Mesenchymal stem cell (in vitro differentiated cells and primary cell): ENCODE results near the gene ERN1.

Experiments
- DNase-seq: peaks from one replicate; pipeline ENCODE4 v3.0.0-alpha.2; 2013
- H2AFZ ChIP-seq: one replicate; pipeline ENCODE4 v1.6.1; 2013; ENCODE audit warnings: low read depth, mild to moderate bottlenecking, control low read depth, inconsistent platforms, low read length, moderate library complexity
- H2AK5ac ChIP-seq: 2 replicates; pipeline ENCODE4 v1.6.1; 2013; ENCODE audit warnings: low read length, moderate library complexity, mild to moderate bottlenecking, inconsistent platforms; ENCODE audit not compliant: severe bottlenecking
- H2BK120ac ChIP-seq: one replicate; pipeline ENCODE4 v1.6.1; 2013; ENCODE audit warnings: low read depth, mild to moderate bottlenecking, inconsistent platforms, low read length, moderate library complexity
- H2BK12ac ChIP-seq, 2 experiments: one replicate each; pipeline ENCODE4 v1.6.1; 2013; ENCODE audit warnings: inconsistent platforms in 2 of 2, low read length in 2 of 2, mild to moderate bottlenecking in 2 of 2, moderate library complexity in 2 of 2, control low read depth in 1 of 2
- H2BK15ac ChIP-seq: one replicate; pipeline ENCODE4 v1.6.1; 2013; ENCODE audit warnings: mild to moderate bottlenecking, low read depth, inconsistent platforms; ENCODE audit not compliant: poor library complexity, severe bottlenecking
- H2BK5ac ChIP-seq: 2 replicates; pipeline ENCODE4 v1.6.1; 2013; ENCODE audit warnings: low read depth, mild to moderate bottlenecking, low read length, control low read depth, inconsistent platforms; ENCODE audit not compliant: poor library complexity, severe bottlenecking
- H3K14ac ChIP-seq, 2 experiments: one replicate each; pipeline ENCODE4 v1.6.1; 2013; ENCODE audit warnings: inconsistent platforms in 2 of 2, low read length in 2 of 2, control low read depth in 1 of 2, mild to moderate bottlenecking in 1 of 2, moderate library complexity in 1 of 2
- H3K18ac ChIP-seq, 2 experiments: one replicate each; pipeline ENCODE4 v1.6.1; 2013; ENCODE audit warnings: inconsistent platforms in 2 of 2, low read length in 2 of 2, control low read depth in 1 of 2, low read depth in 1 of 2, mild to moderate bottlenecking in 1 of 2
- H3K23ac ChIP-seq, 2 experiments: one replicate each; pipeline ENCODE4 v1.6.1; 2013; ENCODE audit warnings: inconsistent platforms in 2 of 2, low read length in 2 of 2, mild to moderate bottlenecking in 2 of 2, moderate library complexity in 2 of 2, control low read depth in 1 of 2
- H3K27ac ChIP-seq: 2 replicates; pipeline ENCODE4 v1.5.1; 2013; ENCODE audit warnings: mild to moderate bottlenecking, moderate library complexity, low read length, control low read depth, inconsistent platforms; ENCODE audit not compliant: poor library complexity, severe bottlenecking
- H3K27me3 ChIP-seq, 2 experiments: 2 replicates each; pipeline versions ENCODE4 v1.6.1 to v1.7.0; 2013; ENCODE audit warnings: low read length in 2 of 2, mild to moderate bottlenecking in 2 of 2, moderate library complexity in 2 of 2, control low read depth in 1 of 2, inconsistent platforms in 1 of 2; ENCODE audit not compliant: control insufficient read depth in 1 of 2, insufficient read depth in 1 of 2
- H3K36me3 ChIP-seq, 2 experiments: 2 replicates each; pipeline versions ENCODE4 v1.6.1 to v1.7.0; 2013; ENCODE audit warnings: low read length in 2 of 2, control low read depth in 1 of 2, inconsistent platforms in 1 of 2, low read depth in 1 of 2, mild to moderate bottlenecking in 1 of 2; ENCODE audit not compliant: insufficient read depth in 2 of 2, control insufficient read depth in 1 of 2
- H3K4ac ChIP-seq, 2 experiments: one replicate each; pipeline ENCODE4 v1.6.1; 2013; ENCODE audit warnings: inconsistent platforms in 2 of 2, low read length in 2 of 2, mild to moderate bottlenecking in 2 of 2, moderate library complexity in 2 of 2, control low read depth in 1 of 2, low read depth in 1 of 2
- H3K4me1 ChIP-seq: 2 replicates; pipeline ENCODE4 v1.6.1; 2013; ENCODE audit warnings: low read depth, low read length, control low read depth; ENCODE audit not compliant: control insufficient read depth, insufficient read depth
- H3K4me2 ChIP-seq: 2 replicates; pipeline ENCODE4 v1.6.1; 2013; ENCODE audit warnings: low read length, mild to moderate bottlenecking, inconsistent platforms; ENCODE audit not compliant: poor library complexity, severe bottlenecking
- H3K4me3 ChIP-seq, 2 experiments: 2 replicates each; pipeline versions ENCODE4 v1.5.1 to v1.7.0; 2013; ENCODE audit warnings: low read length in 2 of 2, mild to moderate bottlenecking in 2 of 2, control low read depth in 1 of 2, low read depth in 1 of 2; ENCODE audit not compliant: insufficient read depth in 1 of 2
- H3K79me1 ChIP-seq: replicated peaks from 2 replicates; pipeline ENCODE4 v1.6.1; 2013; ENCODE audit warnings: mild to moderate bottlenecking, control low read depth, low read length, inconsistent platforms; ENCODE audit not compliant: poor library complexity, severe bottlenecking
- H3K9ac ChIP-seq: 2 replicates; pipeline ENCODE4 v1.7.0; 2013; ENCODE audit warnings: mild to moderate bottlenecking, low read length, moderate library complexity
- H3K9me3 ChIP-seq: 2 replicates; pipeline ENCODE4 v1.7.0; 2013; ENCODE audit warnings: mild to moderate bottlenecking, low read length; ENCODE audit not compliant: control insufficient read depth
- H4K8ac ChIP-seq: one replicate; pipeline ENCODE4 v1.6.1; 2013; ENCODE audit warnings: inconsistent platforms, mild to moderate bottlenecking, low read length, moderate library complexity
- H4K91ac ChIP-seq: one replicate; pipeline ENCODE4 v1.6.1; 2013; ENCODE audit warnings: mild to moderate bottlenecking, low read length, inconsistent platforms
- WGBS: methylation state at CpG from one replicate; pipeline ENCODE4 v1.1.7; 2013; ENCODE audit warnings: mixed read lengths; 5-methylcytosine and 5-hydroxymethylcytosine counted together

Gene ERN1

DNA sequence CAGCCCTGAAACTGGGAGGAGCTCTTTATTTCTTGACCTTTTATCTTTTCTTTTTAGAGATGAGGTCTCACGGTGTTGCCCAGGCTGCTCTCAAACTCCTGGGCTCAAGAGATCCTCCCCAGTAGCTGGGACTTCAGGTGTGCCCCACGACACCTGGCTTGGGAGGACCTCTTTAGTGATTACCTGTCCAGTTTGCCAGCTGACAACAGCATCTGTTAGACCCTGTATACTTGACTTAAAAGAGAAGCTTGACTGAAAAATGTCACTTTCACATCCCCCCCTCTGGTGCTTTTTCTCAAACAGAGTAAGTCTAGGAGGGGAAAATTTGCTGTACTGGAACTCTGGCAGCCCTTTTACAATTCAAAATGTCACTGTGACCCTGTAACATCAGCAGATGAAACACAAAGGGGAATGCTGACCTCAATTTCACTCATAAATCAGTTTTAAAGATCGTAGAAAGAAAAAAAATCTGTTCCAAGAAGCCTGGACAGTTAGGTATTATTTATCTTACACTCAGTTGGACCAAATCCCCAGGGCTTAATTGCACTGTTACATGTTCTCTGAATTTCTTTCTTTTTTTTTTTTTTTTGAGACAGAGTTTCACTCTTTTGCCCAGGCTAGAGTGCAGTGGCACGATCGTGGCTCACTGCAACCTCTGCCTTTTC lies 1.8 kb upstream of the ERN1 start:
- peaks cover 9% of the 10 kb centered on the region for H3K4me1 ChIP-seq
- H3K4ac ChIP-seq = no peak overlapping the region
- no peak overlapping the region for H3K4me2 ChIP-seq
- H4K91ac ChIP-seq = no peak overlapping the region
- H2AK5ac ChIP-seq = no peak overlapping the region
- no peak for DNase-seq
- no peak overlapping the region for H2BK15ac ChIP-seq
- H3K27me3 ChIP-seq = no peaks in the 10 kb centered on the region
- H2AFZ ChIP-seq = no peak overlapping the region
- no peaks in the 10 kb centered on the region for H3K36me3 ChIP-seq
- no peak overlapping the region for H3K23ac ChIP-seq
- no peak overlapping the region for H3K4me3 ChIP-seq
- 89% methylated on average over 5 of the region's 5 CpGs for WGBS
- H3K79me1 ChIP-seq = peaks cover 5% of the 10 kb centered on the region
- no peak overlapping the region for H2BK12ac ChIP-seq
- H2BK120ac ChIP-seq = no peak overlapping the region
- H3K27ac ChIP-seq = no peak overlapping the region
- H3K18ac ChIP-seq = peak overlapping the region in 1 of 2 experiments; percentile 34
- no peaks in the 10 kb centered on the region for H3K9me3 ChIP-seq
- peak overlapping the region; percentile 90 for H3K9ac ChIP-seq
- H4K8ac ChIP-seq = no peak overlapping the region
- H2BK5ac ChIP-seq = no peak overlapping the region
- H3K14ac ChIP-seq = no peak overlapping the region

DNA sequence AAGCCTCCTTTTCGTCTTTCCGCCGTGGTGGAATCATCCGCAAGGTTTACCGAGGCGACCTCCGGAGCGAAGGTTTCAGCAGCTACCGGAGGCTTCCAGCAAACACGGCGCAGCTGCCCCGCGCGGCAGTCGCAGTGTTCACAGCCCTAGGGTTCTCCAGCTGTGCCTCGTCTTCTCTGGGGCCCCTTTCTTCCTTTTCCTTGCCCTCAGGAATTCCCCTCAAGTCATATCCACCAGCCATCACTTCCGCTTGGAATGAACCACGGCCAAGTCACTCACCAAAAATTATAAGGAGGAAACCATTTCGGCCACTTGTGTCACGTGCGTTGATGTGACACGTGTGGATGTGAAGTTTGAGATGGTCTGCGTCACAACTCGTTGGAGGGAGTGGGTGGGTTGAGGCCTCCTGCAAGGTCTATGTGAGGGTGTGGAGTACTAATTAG lies 636 bp upstream of the ERN1 start:
- H3K27me3 ChIP-seq = no peaks in the 10 kb centered on the region
- peak overlapping the region in 1 of 2 experiments; percentile 89 for H3K23ac ChIP-seq
- H3K27ac ChIP-seq = peak overlapping the region; percentile 87
- peaks cover 9% of the 10 kb centered on the region for H3K4me1 ChIP-seq
- H2BK120ac ChIP-seq = peak overlapping the region; percentile 92
- H3K18ac ChIP-seq = peak overlapping the region; percentile 91
- peak overlapping the region in 1 of 2 experiments; percentile 81 for H3K14ac ChIP-seq
- H3K4me2 ChIP-seq = peak overlapping the region; percentile 98
- peak; percentile 87 for DNase-seq
- peak overlapping the region; percentile 67 to 74 for H3K4me3 ChIP-seq
- H2BK5ac ChIP-seq = peak overlapping the region; percentile 73
- H3K4ac ChIP-seq = peak overlapping the region; percentile 87 to 91
- H3K36me3 ChIP-seq = no peaks in the 10 kb centered on the region
- H4K8ac ChIP-seq = peak overlapping the region; percentile 98
- peak overlapping the region; percentile 90 for H3K9ac ChIP-seq
- H2AK5ac ChIP-seq = no peak overlapping the region
- H2AFZ ChIP-seq = peak overlapping the region; percentile 95
- WGBS = 22% methylated on average over 23 of the region's 24 CpGs
- H4K91ac ChIP-seq = peak overlapping the region; percentile 61
- no peaks in the 10 kb centered on the region for H3K9me3 ChIP-seq
- peak overlapping the region; percentile 23 to 25 for H2BK12ac ChIP-seq
- H2BK15ac ChIP-seq = peak overlapping the region; percentile 87
- H3K79me1 ChIP-seq = peaks cover 8% of the 10 kb centered on the region

DNA sequence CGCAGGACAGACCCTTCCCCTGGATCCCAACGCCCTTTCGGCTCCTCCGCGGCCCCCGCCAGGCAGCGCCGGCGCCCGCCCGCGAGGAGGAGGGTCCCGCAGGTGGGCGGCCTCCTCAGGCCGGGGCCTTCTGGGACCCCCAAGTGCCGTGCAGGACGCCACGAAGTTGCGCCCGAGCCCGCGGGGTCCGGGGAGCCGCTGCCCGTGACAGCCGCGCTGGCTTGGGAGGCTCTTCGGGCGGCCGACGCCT lies 504 bp downstream of the ERN1 start:
- Histone ChIP-seq H2BK15ac (peak overlapping the region; percentile 90), H3K9me3 (no peaks in the 10 kb centered on the region), H2AFZ (peak overlapping the region; percentile 60), H2BK120ac (peak overlapping the region; percentile 73), H2AK5ac (no peak overlapping the region), H3K14ac (peak overlapping the region; percentile 86 to 93), H3K36me3 (no peaks in the 10 kb centered on the region), H3K9ac (peak overlapping the region; percentile 88), H3K4me3 (peak overlapping the region; percentile 90 to 95), H3K4me2 (peak overlapping the region; percentile 87), H4K91ac (peak overlapping the region; percentile 83), H4K8ac (peak overlapping the region; percentile 49), H2BK5ac (no peak overlapping the region), H3K27me3 (no peaks in the 10 kb centered on the region), H3K23ac (peak overlapping the region; percentile 80 to 98), H2BK12ac (peak overlapping the region in 1 of 2 experiments; percentile 23), H3K18ac (peak overlapping the region; percentile 95 to 98), H3K4me1 (peaks cover 11% of the 10 kb centered on the region), H3K4ac (peak overlapping the region in 1 of 2 experiments; percentile 24), H3K79me1 (peaks cover 11% of the 10 kb centered on the region), H3K27ac (peak overlapping the region; percentile 39)
- WGBS = 0% methylated on average over 25 of the region's 31 CpGs
- DNase-seq = no peak

DNA sequence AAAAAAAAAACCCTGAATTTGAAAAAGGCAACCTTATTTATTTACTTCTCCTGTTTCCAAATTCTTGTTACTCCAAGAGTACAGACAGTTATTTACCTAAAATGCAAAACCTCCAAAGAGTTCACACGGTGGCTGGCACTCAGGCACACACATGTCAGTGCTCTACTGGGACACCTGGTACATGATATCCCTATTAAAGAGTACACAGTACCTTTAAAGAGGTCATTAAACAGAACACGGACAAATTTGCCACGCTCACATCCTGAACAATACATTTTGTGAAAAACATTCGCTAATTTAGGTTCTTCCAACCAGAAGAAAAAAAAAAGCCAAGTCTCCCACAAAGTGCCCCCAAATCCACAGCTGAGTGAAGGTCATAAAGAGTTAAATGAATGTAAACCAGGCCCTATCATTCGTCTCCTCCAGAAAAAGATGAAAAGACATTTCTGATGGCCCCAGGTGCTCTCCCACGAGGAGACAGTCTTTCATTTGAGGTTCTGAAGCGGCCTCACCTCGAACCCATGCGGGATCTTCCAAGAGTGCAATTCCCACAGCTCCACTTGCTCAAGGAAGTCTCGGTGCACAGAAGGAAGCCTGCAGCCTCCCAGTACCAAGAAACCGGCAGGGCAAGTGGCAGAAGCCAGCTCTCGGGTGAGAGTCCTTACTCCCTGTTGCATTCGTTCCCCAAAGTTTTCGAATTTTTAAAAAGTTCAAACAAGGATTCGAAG lies 993 bp downstream of the ERN1 start:
- H2BK120ac ChIP-seq = peak overlapping the region; percentile 43
- H3K27me3 ChIP-seq = no peaks in the 10 kb centered on the region
- DNase-seq = peak; percentile 56
- H3K27ac ChIP-seq = peak overlapping the region; percentile 39
- no peak overlapping the region for H4K8ac ChIP-seq
- WGBS = 24% methylated on average over 15 of the region's 15 CpGs
- peak overlapping the region; percentile 95 to 98 for H3K18ac ChIP-seq
- peak overlapping the region; percentile 87 for H3K4me2 ChIP-seq
- H3K4ac ChIP-seq = peak overlapping the region in 1 of 2 experiments; percentile 24
- H3K9ac ChIP-seq = peak overlapping the region; percentile 88
- H3K14ac ChIP-seq = no peak overlapping the region
- H3K23ac ChIP-seq = peak overlapping the region; percentile 80 to 98
- H3K79me1 ChIP-seq = peaks cover 13% of the 10 kb centered on the region
- H3K4me3 ChIP-seq = peak overlapping the region; percentile 90 to 95
- H3K36me3 ChIP-seq = no peaks in the 10 kb centered on the region
- peaks cover 11% of the 10 kb centered on the region for H3K4me1 ChIP-seq
- H2BK15ac ChIP-seq = peak overlapping the region; percentile 90
- H2BK12ac ChIP-seq = peak overlapping the region in 1 of 2 experiments; percentile 23
- H3K9me3 ChIP-seq = no peaks in the 10 kb centered on the region
- H2AFZ ChIP-seq = peak overlapping the region; percentile 60
- H2BK5ac ChIP-seq = no peak overlapping the region
- H4K91ac ChIP-seq = no peak overlapping the region
- H2AK5ac ChIP-seq = no peak overlapping the region
